ENCODE data around the gene TCEA3. TPM values are rescaled to one million over a fixed set of nuclear protein-coding genes. Genes with fewer than 3 reads are reported as not detected.

Gene TCEA3
- total RNA-seq, 4 donors from 2014 or later, result 9.1 to 30.7 (median 25.1) TPM

DNA sequence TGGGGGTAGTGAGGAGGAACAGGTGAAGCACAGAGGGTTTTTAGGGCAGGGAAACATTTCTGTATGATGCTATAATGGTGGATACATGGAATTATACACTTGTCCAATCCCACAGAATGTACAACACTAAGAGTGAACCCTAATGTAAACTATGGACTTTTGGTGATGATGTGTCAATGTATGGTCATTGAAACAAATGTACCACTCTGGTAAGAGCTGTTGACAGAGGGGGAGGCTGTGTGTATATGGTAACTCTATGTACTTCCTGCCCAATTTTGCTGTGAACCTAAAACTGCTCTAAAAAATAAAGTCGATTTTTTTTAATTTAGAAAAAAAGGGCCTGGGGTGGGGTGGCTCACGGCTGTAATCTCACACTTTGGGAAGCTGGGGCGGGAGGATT is 36.5 kb upstream of the TCEA3 start:
- Histone ChIP-seq H3K4me3 (no peak overlapping the region), H3K27ac (no peak overlapping the region), H3K9me3 (no peaks in the 10 kb centered on the region), H3K36me3 (peaks cover 0 to under 1% (median 0%) of the 10 kb centered on the region in 3 donors), H3K4me1 (peaks cover 0 to 8% (median 0%) of the 10 kb centered on the region in 3 donors), H3K27me3 (no peaks in the 10 kb centered on the region)
- TF ChIP-seq, protein P1, sequence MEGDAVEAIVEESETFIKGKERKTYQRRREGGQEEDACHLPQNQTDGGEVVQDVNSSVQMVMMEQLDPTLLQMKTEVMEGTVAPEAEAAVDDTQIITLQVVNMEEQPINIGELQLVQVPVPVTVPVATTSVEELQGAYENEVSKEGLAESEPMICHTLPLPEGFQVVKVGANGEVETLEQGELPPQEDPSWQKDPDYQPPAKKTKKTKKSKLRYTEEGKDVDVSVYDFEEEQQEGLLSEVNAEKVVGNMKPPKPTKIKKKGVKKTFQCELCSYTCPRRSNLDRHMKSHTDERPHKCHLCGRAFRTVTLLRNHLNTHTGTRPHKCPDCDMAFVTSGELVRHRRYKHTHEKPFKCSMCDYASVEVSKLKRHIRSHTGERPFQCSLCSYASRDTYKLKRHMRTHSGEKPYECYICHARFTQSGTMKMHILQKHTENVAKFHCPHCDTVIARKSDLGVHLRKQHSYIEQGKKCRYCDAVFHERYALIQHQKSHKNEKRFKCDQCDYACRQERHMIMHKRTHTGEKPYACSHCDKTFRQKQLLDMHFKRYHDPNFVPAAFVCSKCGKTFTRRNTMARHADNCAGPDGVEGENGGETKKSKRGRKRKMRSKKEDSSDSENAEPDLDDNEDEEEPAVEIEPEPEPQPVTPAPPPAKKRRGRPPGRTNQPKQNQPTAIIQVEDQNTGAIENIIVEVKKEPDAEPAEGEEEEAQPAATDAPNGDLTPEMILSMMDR (IDR thresholded peaks at IDR 0.05), result no peak
- no peak for TF ChIP-seq POLR2A (IDR thresholded peaks at IDR 0.05)
- DNase-seq, result no peak
- intact Hi-C loops (cut with DNase I), result no loop called here
- 67 to 77% methylated on average over 2 to 3 of the region's 3 CpGs for WGBS, 2 donors

GRCh38 chr1:23460519-23460918 is 36.0 kb upstream of the TCEA3 start:
- TF ChIP-seq POLR2A (IDR thresholded peaks at IDR 0.05), result no peak
- TF ChIP-seq, protein P1 (IDR thresholded peaks at IDR 0.05), result no peak
- H3K27me3 ChIP-seq, result no peaks in the 10 kb centered on the region
- no peak for DNase-seq
- H3K4me3 ChIP-seq, result no peak overlapping the region
- WGBS, 2 donors, result 35 to 43% methylated on average over 4 of the region's 4 CpGs
- no peaks in the 10 kb centered on the region for H3K9me3 ChIP-seq
- H3K4me1 ChIP-seq, result peaks cover 0 to 11% (median 0%) of the 10 kb centered on the region in 3 donors
- no peak overlapping the region for H3K27ac ChIP-seq
- intact Hi-C loops (cut with DNase I), result no loop called here
- peaks cover 0 to 6% (median 0%) of the 10 kb centered on the region in 3 donors for H3K36me3 ChIP-seq

DNA sequence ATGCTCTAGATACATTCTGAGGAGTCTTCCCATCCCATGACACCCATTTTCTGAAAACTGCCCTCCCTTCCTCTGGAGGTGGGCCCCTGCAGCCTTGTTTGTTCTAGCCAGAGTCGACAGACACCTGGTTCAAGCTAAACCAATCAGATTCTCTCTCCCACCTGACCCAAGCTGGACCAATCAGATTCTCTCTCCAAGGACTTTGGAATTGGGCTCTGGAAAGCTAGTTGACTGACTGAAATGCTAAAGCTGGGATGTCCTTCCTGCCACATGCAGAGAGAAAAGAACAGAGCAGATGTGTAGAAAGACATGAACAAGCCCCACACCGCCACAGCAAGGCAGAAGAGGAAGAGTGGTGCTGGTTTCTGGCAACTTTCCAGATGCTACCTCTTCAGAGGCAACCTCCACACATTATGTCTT is 34.8 kb upstream of the TCEA3 start:
- WGBS, 2 donors, result 56 to 60% methylated on average over 2 of the region's 2 CpGs
- Histone ChIP-seq H3K9me3 (no peaks in the 10 kb centered on the region), H3K36me3 (peaks cover 0 to 18% (median 0%) of the 10 kb centered on the region in 3 donors), H3K4me1 (peaks cover 0 to 11% (median 0%) of the 10 kb centered on the region in 3 donors), H3K27me3 (no peaks in the 10 kb centered on the region), H3K4me3 (no peak overlapping the region), H3K27ac (no peak overlapping the region)
- TF ChIP-seq POLR2A (IDR thresholded peaks at IDR 0.05), result no peak
- TF ChIP-seq, protein P1 (IDR thresholded peaks at IDR 0.05), result no peak
- no peak for DNase-seq
- intact Hi-C loops (cut with DNase I), result no loop called here

DNA sequence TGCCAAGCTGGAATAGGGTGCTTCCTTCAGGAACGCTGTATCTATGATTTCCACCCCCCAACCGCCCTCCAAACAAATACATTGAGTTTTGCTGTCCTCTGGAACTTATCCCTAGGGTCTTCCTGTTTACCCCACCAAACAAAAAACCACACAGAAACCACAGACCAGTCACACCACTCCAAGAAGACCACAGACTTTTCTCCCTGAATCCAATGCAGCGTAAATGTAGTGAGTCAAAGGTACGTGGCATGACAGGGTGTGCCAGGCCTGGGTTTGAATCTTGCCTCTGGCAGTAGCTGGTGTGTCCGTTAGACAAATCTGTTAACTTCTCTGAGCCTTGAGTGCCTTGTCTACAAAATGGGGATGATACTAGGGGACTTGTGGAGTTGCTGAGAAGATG is 31.7 kb upstream of the TCEA3 start:
- Histone ChIP-seq H3K27ac (peak overlapping the region in 2 of 4 donors; percentile 29 to 45), H3K36me3 (peaks cover 0 to 19% (median 0%) of the 10 kb centered on the region in 3 donors), H3K4me3 (no peak overlapping the region), H3K4me1 (peaks cover 15 to 37% (median 15%) of the 10 kb centered on the region in 3 donors), H3K27me3 (no peaks in the 10 kb centered on the region), H3K9me3 (no peaks in the 10 kb centered on the region)
- DNase-seq, result no peak
- intact Hi-C loops (cut with DNase I), result no loop called here
- 52 to 56% methylated on average over 3 to 4 of the region's 5 CpGs for WGBS, 2 donors
- TF ChIP-seq POLR2A (IDR thresholded peaks at IDR 0.05), result no peak
- TF ChIP-seq, protein P1 (IDR thresholded peaks at IDR 0.05), result no peak

DNA sequence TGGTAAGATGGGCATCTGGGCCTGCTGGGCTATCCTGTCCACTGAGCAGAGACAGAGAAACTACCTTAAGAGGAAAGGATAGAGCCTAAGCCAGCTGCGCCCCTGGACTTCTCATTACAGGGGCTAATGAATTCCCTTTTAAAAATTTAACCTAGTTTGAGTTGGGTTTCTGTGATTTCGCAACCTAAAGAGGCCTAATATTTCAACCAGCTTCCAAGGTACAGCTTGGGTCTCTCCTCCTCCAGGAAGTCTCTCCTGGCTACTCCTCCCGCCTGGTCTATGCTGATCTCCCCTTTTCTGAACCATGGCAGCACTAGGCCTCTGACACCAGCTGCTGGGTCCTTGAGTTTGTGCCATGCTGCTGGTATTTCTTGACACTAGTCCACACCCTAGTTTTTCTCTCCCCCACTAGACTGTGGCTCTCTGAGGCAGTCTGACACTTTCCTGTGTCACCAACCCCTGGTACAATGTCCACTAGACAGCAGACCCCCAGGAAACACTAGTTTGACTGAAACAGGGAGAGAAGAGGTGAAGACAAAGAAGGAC is 29.0 kb upstream of the TCEA3 start:
- no peaks in the 10 kb centered on the region for H3K9me3 ChIP-seq
- no peak for DNase-seq
- TF ChIP-seq, protein P1 (IDR thresholded peaks at IDR 0.05), result no peak
- TF ChIP-seq POLR2A (IDR thresholded peaks at IDR 0.05), result no peak

More for the DNA sequence above, 29.0 kb upstream of the TCEA3 start:
- Histone ChIP-seq H3K27me3 (no peaks in the 10 kb centered on the region), H3K4me3 (no peak overlapping the region), H3K4me1 (peaks cover 16 to 64% (median 18%) of the 10 kb centered on the region in 3 donors), H3K36me3 (peaks cover 0 to 23% (median 0%) of the 10 kb centered on the region in 3 donors), H3K27ac (peak overlapping the region in 1 of 4 donors; percentile 5)
- WGBS, 2 donors, result 91 to 97% methylated on average over 3 of the region's 3 CpGs
- intact Hi-C loops (cut with DNase I), result no loop called here
